Fibroblast of lung (primary cell): ENCODE results near the gene MARCKS. TPM values are rescaled to one million over a fixed set of nuclear protein-coding genes. Genes with fewer than 3 reads are reported as not detected.

Experiments used
- DNase-seq, 2 donors: peaks; one replicate each; pipeline versions ENCODE4 v3.0.0 to v3.0.0-alpha.2; 2010; ENCODE audit warnings: low read depth in 2 of 2
- H2AFZ ChIP-seq: 2 replicates; pipeline ENCODE4 v1.5.1; 2012; ENCODE audit warnings: low read length, control low read depth, inconsistent platforms
- H3K27ac ChIP-seq: 2 replicates; pipeline ENCODE4 v1.5.1; 2011; ENCODE audit warnings: low read length, control low read depth; ENCODE audit not compliant: insufficient read depth
- H3K27me3 ChIP-seq: 2 replicates; pipeline ENCODE4 v1.5.1; 2011; ENCODE audit warnings: mild to moderate bottlenecking, low read length; ENCODE audit not compliant: control insufficient read depth, insufficient read depth
- H3K36me3 ChIP-seq: 2 replicates; pipeline ENCODE4 v1.5.1; 2011; ENCODE audit warnings: low read length; ENCODE audit not compliant: control insufficient read depth, insufficient read depth
- H3K4me1 ChIP-seq: 2 replicates; pipeline ENCODE4 v1.5.1; 2011; ENCODE audit warnings: low read length; ENCODE audit not compliant: control insufficient read depth, insufficient read depth; ENCODE audit errors: extremely low read depth
- H3K4me2 ChIP-seq: 2 replicates; pipeline ENCODE4 v1.5.1; 2011; ENCODE audit warnings: low read length, control low read depth; ENCODE audit not compliant: insufficient read depth; ENCODE audit errors: extremely low read depth
- H3K4me3 ChIP-seq, 4 experiments: fragments of 200-600 bp in 1 of 4; sonication (generic) in 1 of 4; replicated peaks in 1 of 4; 2 replicates each; pipeline ENCODE4 v1.5.1; 2011 to 2016; ENCODE audit warnings: low read length in 4 of 4, low read depth in 3 of 4, mild to moderate bottlenecking in 3 of 4, control low read depth in 2 of 4, inconsistent platforms in 1 of 4, mixed read lengths in 1 of 4; ENCODE audit not compliant: insufficient read depth in 1 of 4; ENCODE audit errors: control extremely low read depth in 1 of 4
- H3K79me2 ChIP-seq: 2 replicates; pipeline ENCODE4 v1.5.1; 2012; ENCODE audit warnings: mild to moderate bottlenecking, low read length, inconsistent platforms; ENCODE audit not compliant: control insufficient read depth, insufficient read depth
- H3K9ac ChIP-seq: 2 replicates; pipeline ENCODE4 v1.5.1; 2011; ENCODE audit warnings: mild to moderate bottlenecking, low read length, control low read depth; ENCODE audit not compliant: insufficient read depth
- H3K9me3 ChIP-seq: 2 replicates; pipeline ENCODE4 v1.5.1; 2012; ENCODE audit warnings: low read depth, low read length; ENCODE audit not compliant: control insufficient read depth, insufficient read depth
- H4K20me1 ChIP-seq: 2 replicates; pipeline ENCODE4 v1.5.1; 2011; ENCODE audit warnings: low read length; ENCODE audit not compliant: control insufficient read depth, insufficient read depth; ENCODE audit errors: extremely low read depth
- CTCF ChIP-seq, 2 donors: IDR thresholded peaks in 1 of 2; conservative IDR thresholded peaks in 1 of 2; 1 replicate in 1 of 2; 2 replicates in 1 of 2; pipeline ENCODE4 v1.5.1; 2011 to 2012; ENCODE audit warnings: low read length in 2 of 2, control low read depth in 1 of 2, inconsistent platforms in 1 of 2, low read depth in 1 of 2, mild to moderate bottlenecking in 1 of 2
- EZH2 ChIP-seq: IDR thresholded peaks from 2 replicates; pipeline ENCODE4 v1.5.1; 2012; ENCODE audit warnings: low read length, control low read depth, mild to moderate bottlenecking; ENCODE audit errors: missing control alignments
- polyA plus RNA-seq, 2 donors: library from polyadenylated mRNA; depleted of rRNA in 1 of 2; stranded (reverse) in 1 of 2; unstranded in 1 of 2; fragments of >200 nt; gene quantifications; 2 replicates each; pipeline ENCODE4 v1.2.1, GENCODE V29; 2011 to 2012; ENCODE audit warnings: missing spikeins in 1 of 2
- total RNA-seq: library from RNA; depleted of rRNA; stranded (reverse); fragments of >200 nt; gene quantifications from 2 replicates; pipeline ENCODE4 v1.2.1, GENCODE V29; 2014

Gene MARCKS
- total and polyA plus RNA-seq, 2 donors (not counting 1 experiment from before 2014, with no cell fraction given): 103 to 121 TPM

GRCh38 chr6:113858480-113859348, 1.6 kb downstream of the MARCKS start:
- peak overlapping the region; percentile 2 for H2AFZ ChIP-seq
- H4K20me1 ChIP-seq: no peaks in the 10 kb centered on the region
- H3K9me3 ChIP-seq: no peaks in the 10 kb centered on the region
- H3K9ac ChIP-seq: peak overlapping the region; percentile 96
- H3K36me3 ChIP-seq: no peaks in the 10 kb centered on the region
- H3K27ac ChIP-seq: peak overlapping the region; percentile 99
- H3K4me2 ChIP-seq: peak overlapping the region; percentile 84
- DNase-seq: peak; percentile 86 to 90
- H3K4me3 ChIP-seq: peak overlapping the region; percentile 92 to 100 (median 94)
- no peaks in the 10 kb centered on the region for H3K4me1 ChIP-seq
- H3K79me2 ChIP-seq: peaks cover 59% of the 10 kb centered on the region
- H3K27me3 ChIP-seq: no peaks in the 10 kb centered on the region
- TF ChIP-seq EZH2 (no peak), CTCF (conservative IDR thresholded peaks at IDR 0.05 in 1 of 2, IDR thresholded peaks at IDR 0.05 in 1 of 2; ENCODE audit: low read depth in 1 of 2, low read length in 2 of 2) (peak; percentile 48 to 73)

- Histone ChIP-seq H3K36me3 (no peaks in the 10 kb centered on the region), H2AFZ (peak overlapping the region; percentile 2), H3K9ac (peak overlapping the region; percentile 96), H3K79me2 (peaks cover 61% of the 10 kb centered on the region), H3K4me2 (peak overlapping the region; percentile 84), H4K20me1 (no peaks in the 10 kb centered on the region), H3K27me3 (no peaks in the 10 kb centered on the region), H3K4me3 (peak overlapping the region; percentile 76 to 93 (median 87)), H3K4me1 (no peaks in the 10 kb centered on the region), H3K27ac (peak overlapping the region; percentile 99), H3K9me3 (no peaks in the 10 kb centered on the region)
- TF ChIP-seq CTCF (conservative IDR thresholded peaks at IDR 0.05 in 1 of 2, IDR thresholded peaks at IDR 0.05 in 1 of 2; ENCODE audit: low read depth in 1 of 2, low read length in 2 of 2): no peak
- TF ChIP-seq EZH2: no peak
- DNase-seq: peak; percentile 55 to 58
Measured at GRCh38 chr6:113859349-113860180, 2.4 kb downstream of the MARCKS start.
